Natural killer cell (primary cell): ENCODE results near the gene ADCY5. TPM values are rescaled to one million over a fixed set of nuclear protein-coding genes. Genes with fewer than 3 reads are reported as not detected.

Source experiments
- ATAC-seq, 3 donors: fragments of 150-1000 bp in 2 of 3; fragments of 200-7000 bp in 1 of 3; cut with Tn5 transposase; 1 replicate in 1 of 3; 2 replicates in 2 of 3; pipeline ENCODE4 v1.10.0; 2021; ENCODE audit warnings: mild to moderate bottlenecking in 2 of 3, moderate library complexity in 2 of 3
- DNase-seq, 2 donors: peaks; one replicate each; pipeline versions ENCODE4 v3.0.0 to v3.0.0-alpha.2; 2013 to 2021; ENCODE audit warnings: mixed read lengths in 1 of 2
- H3K27ac ChIP-seq: one replicate; pipeline ENCODE4 v1.5.1; 2013; ENCODE audit warnings: mild to moderate bottlenecking, low read length
- H3K27me3 ChIP-seq: one replicate; pipeline ENCODE4 v1.6.1; 2013; ENCODE audit warnings: low read length; ENCODE audit not compliant: control insufficient read depth, insufficient read depth
- H3K36me3 ChIP-seq: one replicate; pipeline ENCODE4 v1.6.1; 2013; ENCODE audit warnings: low read length; ENCODE audit not compliant: control insufficient read depth, insufficient read depth
- H3K4me1 ChIP-seq: one replicate; pipeline ENCODE4 v1.6.1; 2013; ENCODE audit warnings: low read length; ENCODE audit not compliant: control insufficient read depth, insufficient read depth
- H3K4me3 ChIP-seq: one replicate; pipeline ENCODE4 v1.5.1; 2013; ENCODE audit warnings: low read length
- H3K9me3 ChIP-seq: one replicate; pipeline ENCODE4 v1.6.1; 2013; ENCODE audit warnings: low read length; ENCODE audit not compliant: control insufficient read depth, insufficient read depth
- H3K27ac Mint-ChIP-seq, 2 donors: one replicate each; pipeline ENCODE4 v1.8.0; 2022; ENCODE audit warnings: mild to moderate bottlenecking in 2 of 2, mixed read lengths in 2 of 2, moderate library complexity in 1 of 2
- H3K27me3 Mint-ChIP-seq, 2 donors: one replicate each; pipeline ENCODE4 v1.8.0; 2022; ENCODE audit warnings: low read depth in 2 of 2, mixed read lengths in 2 of 2
- H3K36me3 Mint-ChIP-seq: one replicate; pipeline ENCODE4 v1.8.0; 2022; ENCODE audit warnings: mixed read lengths
- H3K4me1 Mint-ChIP-seq, 2 donors: one replicate each; pipeline ENCODE4 v1.8.0; 2022; ENCODE audit warnings: mixed read lengths in 2 of 2
- H3K4me3 Mint-ChIP-seq: one replicate; pipeline ENCODE4 v1.8.0; 2022; ENCODE audit warnings: mild to moderate bottlenecking, moderate library complexity, mixed read lengths
- H3K9me3 Mint-ChIP-seq, 2 donors: one replicate each; pipeline ENCODE4 v1.8.0; 2022; ENCODE audit warnings: mixed read lengths in 2 of 2
- WGBS: methylation state at CpG from one replicate; pipeline ENCODE4 v1.1.7; 2013; ENCODE audit warnings: missing lambda C conversion rate; ENCODE audit not compliant: insufficient coverage; 5-methylcytosine and 5-hydroxymethylcytosine counted together
- intact Hi-C: fragments of 100-400 bp; cut with micrococcal nuclease; formaldehyde crosslinking; loops from one replicate; pipeline ENCODE4 v1.14.2; 2022
- total RNA-seq, 4 donors: library from RNA; stranded (reverse); fragments of 120-200 nt in 1 of 4; gene quantifications; one replicate each; pipeline versions ENCODE4 v1.2.3 to v1.2.4, GENCODE V29; 2013 to 2022
- TF ChIP-seq, protein P1 (sequence below): fragments of 200-600 bp; IDR thresholded peaks from one replicate; pipeline ENCODE4 v1.8.0; 2022; ENCODE audit warnings: antibody characterized with exemption

ADCY5 gene
- total RNA-seq, 3 donors from 2014 or later (not counting 1 experiment from before 2014, with no cell fraction given) = not detected

DNA sequence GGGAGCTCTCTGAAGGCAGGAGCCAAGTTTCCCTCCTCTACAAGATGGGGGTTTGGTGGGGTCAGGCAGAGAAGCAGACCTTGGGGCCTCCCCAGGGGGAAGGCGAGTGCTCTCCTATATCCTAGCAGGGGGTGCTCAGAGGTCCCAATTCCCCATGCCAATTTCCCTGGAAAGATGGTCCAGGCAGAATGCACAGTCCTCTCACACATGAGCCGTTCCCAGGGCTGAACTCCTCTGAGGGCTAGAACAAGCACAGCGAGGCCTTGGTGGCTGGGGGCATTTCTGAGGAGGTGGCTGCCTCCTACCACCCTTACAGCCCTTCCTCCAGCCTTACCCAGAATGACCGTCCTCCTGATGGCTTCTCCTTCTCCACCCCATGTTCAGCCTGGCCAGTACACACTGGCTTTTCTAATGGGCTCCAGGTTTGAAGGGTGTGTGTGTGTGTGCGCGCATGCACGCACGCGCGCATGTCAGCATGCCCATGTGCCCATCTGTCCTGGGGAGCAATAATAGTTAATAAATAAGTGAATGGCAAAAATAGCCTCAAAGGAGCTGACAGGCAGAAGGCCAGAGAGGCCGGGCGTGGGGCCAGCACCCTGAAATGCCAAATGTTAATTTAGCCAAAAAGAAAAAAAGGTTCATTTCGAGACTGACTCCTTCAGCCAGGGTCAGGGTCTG is 24.4 kb downstream of the ADCY5 start:
- H3K36me3 Mint-ChIP-seq = no peaks in the 10 kb centered on the region
- Histone ChIP-seq H3K36me3 (no peaks in the 10 kb centered on the region), H3K27me3 (no peaks in the 10 kb centered on the region), H3K9me3 (no peaks in the 10 kb centered on the region), H3K27ac (no peak overlapping the region), H3K4me1 (no peaks in the 10 kb centered on the region), H3K4me3 (no peak overlapping the region)
- no peaks in the 10 kb centered on the region for H3K9me3 Mint-ChIP-seq
- H3K27me3 Mint-ChIP-seq = peaks cover 7 to 9% of the 10 kb centered on the region in 2 donors
- DNase-seq (no peak), ATAC-seq (no peak)
- no peak overlapping the region for H3K4me3 Mint-ChIP-seq
- TF ChIP-seq, protein P1, sequence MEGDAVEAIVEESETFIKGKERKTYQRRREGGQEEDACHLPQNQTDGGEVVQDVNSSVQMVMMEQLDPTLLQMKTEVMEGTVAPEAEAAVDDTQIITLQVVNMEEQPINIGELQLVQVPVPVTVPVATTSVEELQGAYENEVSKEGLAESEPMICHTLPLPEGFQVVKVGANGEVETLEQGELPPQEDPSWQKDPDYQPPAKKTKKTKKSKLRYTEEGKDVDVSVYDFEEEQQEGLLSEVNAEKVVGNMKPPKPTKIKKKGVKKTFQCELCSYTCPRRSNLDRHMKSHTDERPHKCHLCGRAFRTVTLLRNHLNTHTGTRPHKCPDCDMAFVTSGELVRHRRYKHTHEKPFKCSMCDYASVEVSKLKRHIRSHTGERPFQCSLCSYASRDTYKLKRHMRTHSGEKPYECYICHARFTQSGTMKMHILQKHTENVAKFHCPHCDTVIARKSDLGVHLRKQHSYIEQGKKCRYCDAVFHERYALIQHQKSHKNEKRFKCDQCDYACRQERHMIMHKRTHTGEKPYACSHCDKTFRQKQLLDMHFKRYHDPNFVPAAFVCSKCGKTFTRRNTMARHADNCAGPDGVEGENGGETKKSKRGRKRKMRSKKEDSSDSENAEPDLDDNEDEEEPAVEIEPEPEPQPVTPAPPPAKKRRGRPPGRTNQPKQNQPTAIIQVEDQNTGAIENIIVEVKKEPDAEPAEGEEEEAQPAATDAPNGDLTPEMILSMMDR = no peak
- no peak overlapping the region for H3K27ac Mint-ChIP-seq
- H3K4me1 Mint-ChIP-seq = no peaks in the 10 kb centered on the region
- intact Hi-C loops = no loop called here
- WGBS = 89% methylated on average over 12 of the region's 13 CpGs

DNA sequence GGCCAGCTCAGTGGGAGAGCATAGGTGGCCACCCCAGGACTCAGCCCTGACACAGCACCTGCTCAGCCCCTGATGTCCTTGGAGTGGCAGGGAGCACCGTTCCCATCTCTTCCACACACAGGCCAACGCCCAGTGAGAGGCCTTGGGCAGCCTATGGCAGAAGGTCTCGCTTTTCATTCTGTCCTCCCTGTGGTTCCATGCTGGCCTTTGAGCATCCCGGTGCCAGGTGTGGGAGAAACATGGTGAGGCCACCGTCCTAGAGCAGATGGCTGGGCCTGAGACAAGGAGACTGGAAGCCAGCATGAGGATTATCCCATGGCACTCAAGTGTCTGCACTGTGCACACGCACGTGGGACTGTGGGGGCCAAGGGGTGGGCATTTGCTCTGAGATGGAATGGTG is 25.1 kb downstream of the ADCY5 start:
- Mint-ChIP-seq H3K9me3 (no peaks in the 10 kb centered on the region), H3K27ac (no peak overlapping the region), H3K4me1 (no peaks in the 10 kb centered on the region), H3K36me3 (no peaks in the 10 kb centered on the region), H3K27me3 (peaks cover 7 to 9% of the 10 kb centered on the region in 2 donors), H3K4me3 (no peak overlapping the region)
- 78% methylated on average over 7 of the region's 7 CpGs for WGBS
- DNase-seq = no peak
- TF ChIP-seq, protein P1 = no peak
- no peaks in the 10 kb centered on the region for H3K36me3 ChIP-seq
- H3K9me3 ChIP-seq = no peaks in the 10 kb centered on the region
- H3K27me3 ChIP-seq = no peaks in the 10 kb centered on the region
- H3K4me1 ChIP-seq = no peaks in the 10 kb centered on the region
- intact Hi-C loops = no loop called here
- ATAC-seq = no peak
- H3K27ac ChIP-seq = no peak overlapping the region
- no peak overlapping the region for H3K4me3 ChIP-seq

GRCh38 chr3:123423031-123423430 is 25.9 kb downstream of the ADCY5 start:
- ATAC-seq (no peak), DNase-seq (no peak)
- Histone ChIP-seq H3K36me3 (no peaks in the 10 kb centered on the region), H3K4me3 (no peak overlapping the region), H3K4me1 (no peaks in the 10 kb centered on the region), H3K27me3 (no peaks in the 10 kb centered on the region), H3K27ac (no peak overlapping the region), H3K9me3 (no peaks in the 10 kb centered on the region)
- 83% methylated on average over 10 of the region's 12 CpGs for WGBS
- no peak overlapping the region for H3K27ac Mint-ChIP-seq
- TF ChIP-seq, protein P1 = no peak
- H3K4me3 Mint-ChIP-seq = no peak overlapping the region
- H3K36me3 Mint-ChIP-seq = no peaks in the 10 kb centered on the region
- H3K9me3 Mint-ChIP-seq = no peaks in the 10 kb centered on the region
- intact Hi-C loops = no loop called here
- peaks cover 3 to 9% of the 10 kb centered on the region in 2 donors for H3K27me3 Mint-ChIP-seq
- H3K4me1 Mint-ChIP-seq = no peaks in the 10 kb centered on the region

- WGBS = 79% methylated on average over 5 of the region's 5 CpGs
- peaks cover 3 to 5% of the 10 kb centered on the region in 2 donors for H3K27me3 Mint-ChIP-seq
Observed at GRCh38 chr3:123422457-123422856, 26.4 kb downstream of the ADCY5 start.

More at GRCh38 chr3:123422457-123422856, 26.4 kb downstream of the ADCY5 start:
- Mint-ChIP-seq H3K9me3 (no peaks in the 10 kb centered on the region), H3K27ac (no peak overlapping the region), H3K4me3 (no peak overlapping the region), H3K36me3 (no peaks in the 10 kb centered on the region), H3K4me1 (no peaks in the 10 kb centered on the region)
- DNase-seq (no peak), ATAC-seq (no peak)
- no peak overlapping the region for H3K4me3 ChIP-seq
- TF ChIP-seq, protein P1 = no peak
- no peaks in the 10 kb centered on the region for H3K27me3 ChIP-seq
- no peak overlapping the region for H3K27ac ChIP-seq
- H3K4me1 ChIP-seq = no peaks in the 10 kb centered on the region
- H3K9me3 ChIP-seq = no peaks in the 10 kb centered on the region
- intact Hi-C loops = no loop called here
- no peaks in the 10 kb centered on the region for H3K36me3 ChIP-seq
